ENCODE results near the gene ENTPD6.
"Not testable (repeated sequence)": the region's sequence is repeated elsewhere in the genome, so short reads cannot be mapped to it uniquely, and the experiment has no call there.

The ENTPD6 gene

DNA sequence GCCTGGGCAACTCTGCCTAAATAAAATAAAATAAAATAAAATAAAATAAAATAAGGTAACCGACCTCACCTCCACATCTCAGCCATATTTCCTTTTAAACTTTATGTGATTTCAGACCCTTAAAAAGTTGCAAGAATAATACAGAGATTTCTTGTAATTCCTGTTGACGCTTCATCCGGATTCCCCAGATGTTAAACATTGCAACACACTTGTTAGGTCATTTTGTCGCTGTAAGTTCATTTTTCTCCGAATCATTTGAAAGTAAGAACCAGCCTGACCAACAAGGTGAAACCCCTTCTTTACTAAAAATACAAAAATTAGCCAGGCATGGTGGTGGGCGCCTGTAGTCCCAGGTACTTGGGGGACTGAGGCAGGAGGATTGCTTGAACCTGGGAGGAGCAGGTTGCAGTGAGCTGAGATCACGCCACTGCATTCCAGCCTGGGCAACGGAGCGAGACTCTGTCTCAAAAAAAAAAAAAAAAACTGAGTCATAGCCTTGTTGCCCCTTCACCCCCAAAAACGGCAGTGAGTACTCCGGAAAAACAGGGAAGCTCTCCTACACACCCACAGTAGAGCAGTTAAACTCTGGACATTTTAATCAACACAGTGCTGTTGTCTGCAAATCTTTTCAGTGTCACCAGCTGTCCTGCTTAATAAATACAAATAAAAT is 58.2 kb downstream of the ENTPD6 start:
- no peak for TF ChIP-seq ZNF274 (IDR thresholded peaks at IDR 0.05; ENCODE audit: low read depth, low read length)
- no peak overlapping the region for H3K4me3 ChIP-seq (ENCODE audit: low read length)

DNA sequence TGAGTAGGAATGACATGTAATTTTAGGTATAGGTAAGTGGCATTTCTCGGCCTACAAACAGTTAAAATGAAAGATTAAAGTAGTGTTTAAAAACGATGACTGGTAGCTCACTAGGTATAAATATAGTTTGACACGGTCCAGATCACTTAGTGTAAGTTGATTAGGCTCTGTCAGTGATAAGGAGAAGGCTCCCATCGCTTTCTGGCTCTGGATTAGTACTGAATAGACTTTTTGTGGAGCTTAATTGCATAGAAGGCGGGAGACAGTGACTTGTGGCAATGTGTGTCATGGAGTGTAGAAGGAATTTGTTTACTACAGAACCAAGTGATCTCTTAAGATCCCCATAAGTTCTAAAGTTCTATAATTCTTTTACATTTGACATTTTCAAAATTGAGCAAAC is 59.1 kb downstream of the ENTPD6 start:
- no peak for TF ChIP-seq ZNF274 (IDR thresholded peaks at IDR 0.05; ENCODE audit: low read depth, low read length)
- H3K4me3 ChIP-seq (ENCODE audit: low read length): no peak overlapping the region

GRCh38 chr20:25254986-25255680 is 59.6 kb downstream of the ENTPD6 start:
- no peak for TF ChIP-seq ZNF274 (IDR thresholded peaks at IDR 0.05; ENCODE audit: low read depth, low read length)
- no peak overlapping the region for H3K4me3 ChIP-seq (ENCODE audit: low read length)

- no peak for TF ChIP-seq ZNF274 (IDR thresholded peaks at IDR 0.05; ENCODE audit: low read depth, low read length)
- no peak overlapping the region for H3K4me3 ChIP-seq (ENCODE audit: low read length)
Measured at GRCh38 chr20:25256226-25256859, 60.8 kb downstream of the ENTPD6 start.

DNA sequence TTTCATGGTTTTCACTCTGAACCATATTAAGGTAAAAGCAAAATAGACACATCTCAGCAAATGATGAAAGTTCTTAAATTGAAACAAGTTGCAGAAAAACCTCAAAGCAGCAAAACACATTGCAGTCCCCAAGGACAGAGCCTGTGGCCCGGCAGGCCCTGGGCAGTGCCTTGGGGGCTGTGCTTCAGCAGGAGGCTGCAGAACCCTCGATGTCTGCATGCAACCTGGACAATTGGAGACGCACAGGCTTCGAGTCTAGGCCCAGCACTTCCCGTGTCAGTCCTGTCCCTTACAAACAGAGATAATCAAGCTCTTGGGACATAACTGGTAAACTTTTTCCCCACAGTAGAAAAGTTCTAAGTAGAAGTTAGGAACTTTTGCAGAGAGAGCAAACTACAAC is 61.6 kb downstream of the ENTPD6 start:
- no peak for TF ChIP-seq ZNF274 (IDR thresholded peaks at IDR 0.05; ENCODE audit: low read depth, low read length)
- no peak overlapping the region for H3K4me3 ChIP-seq (ENCODE audit: low read length)

DNA sequence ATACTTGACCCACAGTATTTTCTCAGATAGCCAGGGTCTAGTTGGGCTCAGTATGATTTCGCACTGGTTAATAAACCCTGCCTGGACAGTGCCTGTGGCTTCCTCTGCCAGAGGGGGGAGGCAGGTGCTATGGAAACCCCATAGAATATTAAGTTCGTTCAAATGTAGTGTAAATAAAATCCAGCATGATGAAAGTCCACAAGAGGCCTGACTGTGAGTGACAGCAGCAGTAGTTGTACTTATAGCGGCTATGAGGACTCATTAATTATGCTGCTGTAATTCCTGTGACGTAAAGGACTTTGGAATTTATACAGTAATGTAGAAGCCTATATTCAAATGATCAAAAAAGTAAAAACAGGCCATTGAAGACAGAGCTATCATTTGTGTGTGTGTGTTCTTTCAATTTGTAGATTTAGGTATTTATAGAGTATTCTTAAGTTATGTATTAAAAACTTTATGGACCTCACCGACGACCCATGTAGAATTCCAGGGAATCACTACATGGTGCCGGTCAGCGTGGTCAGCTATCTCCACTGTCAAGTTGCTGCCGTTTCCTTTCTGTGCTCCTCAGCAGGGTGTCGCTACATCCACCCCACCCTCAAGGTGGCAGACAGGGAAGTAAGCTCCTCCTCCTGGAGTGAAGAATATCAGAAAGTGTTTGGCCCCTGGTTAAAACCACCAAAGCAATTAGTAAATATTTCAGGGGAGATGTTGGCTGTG is 62.4 kb downstream of the ENTPD6 start:
- no peak overlapping the region for H3K4me3 ChIP-seq (ENCODE audit: low read length)
- TF ChIP-seq ZNF274 (IDR thresholded peaks at IDR 0.05; ENCODE audit: low read depth, low read length): no peak

DNA sequence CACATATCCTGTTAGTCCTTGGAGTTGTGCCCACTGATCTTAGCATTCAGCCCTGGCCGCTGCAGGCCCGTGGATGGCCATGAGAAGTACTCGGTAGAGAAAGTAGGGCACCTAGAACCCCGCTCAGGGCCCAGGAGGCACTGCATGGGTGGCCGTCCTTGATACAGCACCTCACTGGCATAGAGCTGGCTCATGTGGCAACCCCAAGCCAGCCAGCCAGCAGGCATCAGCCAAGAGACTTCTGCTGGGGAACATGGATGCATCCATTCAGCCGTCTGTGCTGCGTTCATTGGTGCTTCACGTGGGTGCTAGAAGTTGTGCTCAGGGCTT is 62.9 kb downstream of the ENTPD6 start:
- TF ChIP-seq ZNF274 (IDR thresholded peaks at IDR 0.05; ENCODE audit: low read depth, low read length): no peak
- no peak overlapping the region for H3K4me3 ChIP-seq (ENCODE audit: low read length)

DNA sequence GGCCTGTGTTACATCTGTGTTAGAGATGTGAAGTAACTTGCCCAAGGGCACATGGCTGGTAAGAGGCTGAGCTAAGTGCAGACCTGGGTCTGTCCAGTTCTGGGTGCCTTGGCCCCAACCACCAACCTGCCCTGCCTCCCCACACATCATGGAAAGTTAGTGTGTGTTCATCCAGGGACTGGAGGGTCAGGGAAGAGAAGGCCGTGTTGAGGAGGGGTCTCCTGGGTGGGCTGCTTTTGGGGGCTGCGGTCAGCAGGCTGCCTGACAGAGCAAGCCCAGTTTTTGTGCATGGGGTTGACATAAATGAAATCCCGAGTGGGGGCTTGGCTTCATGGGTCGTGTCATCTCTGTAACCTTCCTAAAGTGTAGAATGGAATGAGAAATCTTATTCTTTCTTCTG is 63.3 kb downstream of the ENTPD6 start:
- no peak for TF ChIP-seq ZNF274 (IDR thresholded peaks at IDR 0.05; ENCODE audit: low read depth, low read length)
- H3K4me3 ChIP-seq (ENCODE audit: low read length): no peak overlapping the region

- no peak overlapping the region for H3K4me3 ChIP-seq (ENCODE audit: low read length)
- TF ChIP-seq ZNF274 (IDR thresholded peaks at IDR 0.05; ENCODE audit: low read depth, low read length): no peak
Measured at GRCh38 chr20:25259358-25259757, 63.8 kb downstream of the ENTPD6 start.

- no peak overlapping the region for H3K4me3 ChIP-seq (ENCODE audit: low read length)
Measured at GRCh38 chr20:25259788-25260254, 64.3 kb downstream of the ENTPD6 start.

GRCh38 chr20:25260770-25261437 is 65.4 kb downstream of the ENTPD6 start:
- not testable (repeated sequence) for H3K4me3 ChIP-seq (ENCODE audit: low read length)

More at GRCh38 chr20:25259788-25260254, 64.3 kb downstream of the ENTPD6 start:
- TF ChIP-seq ZNF274 (IDR thresholded peaks at IDR 0.05; ENCODE audit: low read depth, low read length): no peak

GRCh38 chr20:25269057-25269832 is 73.7 kb downstream of the ENTPD6 start:
- no peak overlapping the region for H3K4me3 ChIP-seq (ENCODE audit: low read length)
- no peak for TF ChIP-seq ZNF274 (IDR thresholded peaks at IDR 0.05; ENCODE audit: low read depth, low read length)

DNA sequence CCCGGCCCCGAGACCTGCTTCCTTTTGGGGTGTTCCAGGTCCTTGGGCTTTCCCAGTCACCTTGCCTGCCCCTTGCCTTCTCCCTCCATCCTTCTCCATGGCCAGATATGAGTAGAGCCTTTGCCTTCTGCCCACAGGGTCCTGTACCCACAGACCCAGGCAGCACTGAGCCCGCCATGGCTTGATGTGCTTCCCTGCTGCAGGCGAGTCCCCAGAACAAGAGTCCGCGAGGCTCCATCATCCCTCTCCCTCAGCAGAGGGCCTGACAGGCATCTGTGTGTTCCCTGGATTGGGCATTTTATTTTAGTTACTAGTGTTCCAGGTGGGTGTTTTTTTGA is 74.3 kb downstream of the ENTPD6 start:
- no peak overlapping the region for H3K4me3 ChIP-seq (ENCODE audit: low read length)
- no peak for TF ChIP-seq ZNF274 (IDR thresholded peaks at IDR 0.05; ENCODE audit: low read depth, low read length)

All from GM08714 (cell line).